Adrenal gland (tissue), 5 donors: ENCODE measurements around the gene WNT2B.

ENCODE experiments used
- POLR2A ChIP-seq, 2 donors: fragments of 450-650 bp; IDR thresholded peaks; one replicate each; pipeline ENCODE4 v1.6.1; 2017; ENCODE audit warnings: antibody characterized with exemption in 2 of 2, mild to moderate bottlenecking in 2 of 2, moderate library complexity in 1 of 2
- TF ChIP-seq, protein P1 (sequence below), 6 experiments: fragments of 450-650 bp in 4 of 6; fragments of 200-600 bp in 2 of 6; sonication (generic) in 1 of 6; IDR thresholded peaks; 1 replicate in 5 of 6; 2 replicates in 1 of 6; pipeline versions ENCODE4 v1.5.1 to v1.8.0; 2016 to 2021; ENCODE audit warnings: antibody characterized with exemption in 6 of 6, mild to moderate bottlenecking in 2 of 6, moderate library complexity in 1 of 6
- donor health status: DM: no; HTN: no; CAD: no.

DNA sequence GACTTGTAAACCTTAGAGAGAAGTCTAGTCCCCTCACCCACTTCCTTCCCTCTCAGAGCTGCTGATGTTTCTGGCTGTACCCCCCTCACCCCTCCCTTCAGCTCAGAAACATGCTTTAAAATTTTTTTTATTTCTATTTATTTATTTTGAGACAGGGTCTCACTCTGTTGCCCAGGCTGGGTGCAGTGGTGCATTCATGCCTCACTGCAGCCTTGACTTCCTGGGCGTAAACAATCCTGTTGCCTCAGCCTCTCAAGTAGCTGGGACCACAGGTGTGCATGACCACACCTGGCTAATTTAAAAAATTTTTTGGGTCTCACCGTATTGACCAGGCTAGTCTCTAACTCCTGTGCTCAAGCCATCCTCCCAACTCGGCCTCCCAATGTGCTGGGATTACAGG, 2.9 kb upstream of the WNT2B start:
- TF ChIP-seq POLR2A (IDR thresholded peaks at IDR 0.05): no peak
- TF ChIP-seq, protein P1, sequence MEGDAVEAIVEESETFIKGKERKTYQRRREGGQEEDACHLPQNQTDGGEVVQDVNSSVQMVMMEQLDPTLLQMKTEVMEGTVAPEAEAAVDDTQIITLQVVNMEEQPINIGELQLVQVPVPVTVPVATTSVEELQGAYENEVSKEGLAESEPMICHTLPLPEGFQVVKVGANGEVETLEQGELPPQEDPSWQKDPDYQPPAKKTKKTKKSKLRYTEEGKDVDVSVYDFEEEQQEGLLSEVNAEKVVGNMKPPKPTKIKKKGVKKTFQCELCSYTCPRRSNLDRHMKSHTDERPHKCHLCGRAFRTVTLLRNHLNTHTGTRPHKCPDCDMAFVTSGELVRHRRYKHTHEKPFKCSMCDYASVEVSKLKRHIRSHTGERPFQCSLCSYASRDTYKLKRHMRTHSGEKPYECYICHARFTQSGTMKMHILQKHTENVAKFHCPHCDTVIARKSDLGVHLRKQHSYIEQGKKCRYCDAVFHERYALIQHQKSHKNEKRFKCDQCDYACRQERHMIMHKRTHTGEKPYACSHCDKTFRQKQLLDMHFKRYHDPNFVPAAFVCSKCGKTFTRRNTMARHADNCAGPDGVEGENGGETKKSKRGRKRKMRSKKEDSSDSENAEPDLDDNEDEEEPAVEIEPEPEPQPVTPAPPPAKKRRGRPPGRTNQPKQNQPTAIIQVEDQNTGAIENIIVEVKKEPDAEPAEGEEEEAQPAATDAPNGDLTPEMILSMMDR (IDR thresholded peaks at IDR 0.05): no peak
